GM21529 (cell line): ENCODE data around the gene TRMT1L.

Experiments
- ATAC-seq: cut with Tn5 transposase; IDR thresholded peaks from one replicate; pipeline ENCODE4 v1.9.1; 2021; ENCODE audit not compliant: unreplicated experiment

Gene TRMT1L

GRCh38 chr1:185132534-185132933 is 24.2 kb downstream of the TRMT1L start:
- ATAC-seq, result no peak

GRCh38 chr1:185129708-185130107 is 27.0 kb downstream of the TRMT1L start:
- ATAC-seq, result no peak

GRCh38 chr1:185112356-185112755 is 44.4 kb downstream of the TRMT1L start:
- no peak for ATAC-seq

GRCh38 chr1:185111873-185112272 is 44.9 kb downstream of the TRMT1L start:
- no peak for ATAC-seq

- ATAC-seq, result no peak
Observed at GRCh38 chr1:185110145-185110544, 46.6 kb downstream of the TRMT1L start.

- ATAC-seq, result no peak
Observed at GRCh38 chr1:185108321-185108720, 48.4 kb downstream of the TRMT1L start.

- ATAC-seq, result no peak
Observed at GRCh38 chr1:185105121-185105520, 51.6 kb downstream of the TRMT1L start.

- no peak for ATAC-seq
Observed at GRCh38 chr1:185104083-185104482, 52.7 kb downstream of the TRMT1L start.

GRCh38 chr1:185096531-185096930 is 60.2 kb downstream of the TRMT1L start:
- no peak for ATAC-seq

GRCh38 chr1:185094761-185095160 is 62.0 kb downstream of the TRMT1L start:
- ATAC-seq, result no peak

GRCh38 chr1:185091480-185091879 is 65.3 kb downstream of the TRMT1L start:
- no peak for ATAC-seq

- no peak for ATAC-seq
Observed at GRCh38 chr1:185087746-185088145, 69.0 kb downstream of the TRMT1L start.

- no peak for ATAC-seq
Observed at GRCh38 chr1:185087101-185087500, 69.7 kb downstream of the TRMT1L start.

GRCh38 chr1:185083818-185084217 is 72.9 kb downstream of the TRMT1L start:
- no peak for ATAC-seq

- no peak for ATAC-seq
Observed at GRCh38 chr1:185080422-185080821, 76.3 kb downstream of the TRMT1L start.

GRCh38 chr1:185077374-185077773 is 79.4 kb downstream of the TRMT1L start:
- ATAC-seq, result no peak

GRCh38 chr1:185075476-185075875 is 81.3 kb downstream of the TRMT1L start:
- no peak for ATAC-seq

GRCh38 chr1:185074307-185074706 is 82.4 kb downstream of the TRMT1L start:
- no peak for ATAC-seq

- ATAC-seq, result no peak
Observed at GRCh38 chr1:185073725-185074124, 83.0 kb downstream of the TRMT1L start.

- ATAC-seq, result no peak
Observed at GRCh38 chr1:185070051-185070450, 86.7 kb downstream of the TRMT1L start.

GRCh38 chr1:185069202-185069772 is 87.5 kb downstream of the TRMT1L start:
- ATAC-seq, result no peak

- ATAC-seq, result no peak
Observed at GRCh38 chr1:185068341-185068740, 88.4 kb downstream of the TRMT1L start.
